Measurements from ENCODE around the gene ETNPPL. TPM values are rescaled to one million over a fixed set of nuclear protein-coding genes. Genes with fewer than 3 reads are reported as not detected.

The ETNPPL gene
- total RNA-seq, 2 donors from 2014 or later = 0.75 to 5.7 TPM

DNA sequence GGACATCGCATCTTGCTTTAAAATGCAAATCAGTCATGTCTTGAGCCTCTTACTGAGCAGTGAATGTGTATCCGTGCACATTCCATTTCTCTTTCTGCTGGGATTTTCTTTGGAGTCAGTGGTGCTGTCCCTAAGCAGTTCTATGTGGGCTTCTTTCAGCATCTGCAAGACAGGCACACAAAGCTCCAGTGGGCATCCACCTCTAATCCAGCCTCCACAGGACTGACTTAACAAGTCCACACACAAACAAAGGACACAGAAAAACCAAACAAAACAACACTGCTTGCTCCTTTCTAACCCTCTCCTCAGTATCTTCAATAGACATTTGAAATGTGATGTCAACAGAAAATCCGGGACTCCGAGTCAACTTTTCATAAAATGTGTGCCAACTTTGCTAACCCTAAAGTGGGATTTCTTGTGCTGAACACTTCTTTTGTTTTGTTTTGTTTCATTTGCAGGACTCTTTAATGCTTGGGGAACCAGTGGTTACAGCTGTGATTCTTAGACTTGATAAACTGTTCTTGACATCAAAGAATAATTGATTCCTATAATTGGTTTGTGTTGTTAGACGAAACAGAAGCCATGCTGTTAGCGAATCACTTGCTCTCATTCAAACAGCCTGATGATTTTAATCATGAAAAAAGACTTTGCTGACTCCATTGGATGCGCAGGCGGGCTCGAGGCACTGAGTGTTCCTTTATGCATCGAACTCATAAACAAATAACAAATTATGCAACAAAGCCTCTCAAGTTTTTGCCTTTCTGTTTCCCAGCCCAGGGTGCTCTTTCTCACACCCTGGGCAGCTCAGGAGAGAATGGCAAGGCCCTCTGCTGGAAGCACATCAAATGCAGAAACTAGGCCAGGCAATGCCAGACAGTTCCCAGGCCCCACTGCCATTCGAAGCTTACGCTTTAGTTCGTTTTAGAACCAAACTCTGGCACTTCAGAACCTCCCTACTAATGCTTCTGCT, 20.1 kb downstream of the ETNPPL start:
- H3K4me1 ChIP-seq = no peaks in the 10 kb centered on the region
- H3K27me3 ChIP-seq = no peaks in the 10 kb centered on the region
- H3K27ac ChIP-seq = no peak overlapping the region
- no peaks in the 10 kb centered on the region for H3K9me3 ChIP-seq
- TF ChIP-seq, protein P1, sequence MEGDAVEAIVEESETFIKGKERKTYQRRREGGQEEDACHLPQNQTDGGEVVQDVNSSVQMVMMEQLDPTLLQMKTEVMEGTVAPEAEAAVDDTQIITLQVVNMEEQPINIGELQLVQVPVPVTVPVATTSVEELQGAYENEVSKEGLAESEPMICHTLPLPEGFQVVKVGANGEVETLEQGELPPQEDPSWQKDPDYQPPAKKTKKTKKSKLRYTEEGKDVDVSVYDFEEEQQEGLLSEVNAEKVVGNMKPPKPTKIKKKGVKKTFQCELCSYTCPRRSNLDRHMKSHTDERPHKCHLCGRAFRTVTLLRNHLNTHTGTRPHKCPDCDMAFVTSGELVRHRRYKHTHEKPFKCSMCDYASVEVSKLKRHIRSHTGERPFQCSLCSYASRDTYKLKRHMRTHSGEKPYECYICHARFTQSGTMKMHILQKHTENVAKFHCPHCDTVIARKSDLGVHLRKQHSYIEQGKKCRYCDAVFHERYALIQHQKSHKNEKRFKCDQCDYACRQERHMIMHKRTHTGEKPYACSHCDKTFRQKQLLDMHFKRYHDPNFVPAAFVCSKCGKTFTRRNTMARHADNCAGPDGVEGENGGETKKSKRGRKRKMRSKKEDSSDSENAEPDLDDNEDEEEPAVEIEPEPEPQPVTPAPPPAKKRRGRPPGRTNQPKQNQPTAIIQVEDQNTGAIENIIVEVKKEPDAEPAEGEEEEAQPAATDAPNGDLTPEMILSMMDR (IDR thresholded peaks at IDR 0.05) = no peak
- H3K4me3 ChIP-seq = no peak overlapping the region
- H3K36me3 ChIP-seq = no peaks in the 10 kb centered on the region
- no peak for DNase-seq (ENCODE audit: low spot score)

GRCh38 chr4:108738003-108738706, 24.7 kb downstream of the ETNPPL start:
- TF ChIP-seq, protein P1 (IDR thresholded peaks at IDR 0.05) = no peak
- Histone ChIP-seq H3K36me3 (no peaks in the 10 kb centered on the region), H3K27ac (no peak overlapping the region), H3K4me1 (no peaks in the 10 kb centered on the region), H3K27me3 (no peaks in the 10 kb centered on the region), H3K9me3 (no peaks in the 10 kb centered on the region), H3K4me3 (no peak overlapping the region)
- no peak for DNase-seq (ENCODE audit: low spot score)

DNA sequence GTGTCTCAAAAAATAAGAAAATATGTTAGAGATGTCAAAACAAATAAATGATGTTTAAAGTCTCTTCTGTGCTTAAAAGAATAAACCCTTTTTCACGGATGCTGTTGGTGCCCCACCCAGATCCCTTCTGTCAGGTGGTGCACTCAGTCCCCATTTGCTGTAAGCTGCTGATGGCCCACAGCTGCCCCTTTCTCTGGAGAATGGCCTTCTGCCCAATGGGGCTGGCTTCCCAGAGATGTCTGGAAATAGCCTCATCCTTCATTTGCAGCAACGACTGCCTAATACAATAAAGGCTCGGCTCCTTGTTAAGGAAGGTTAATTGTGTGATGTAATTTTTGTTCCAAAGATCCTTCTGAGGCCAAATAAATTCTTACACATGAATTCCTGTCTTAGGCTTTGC, 31.8 kb downstream of the ETNPPL start:
- Histone ChIP-seq H3K4me1 (no peaks in the 10 kb centered on the region), H3K9me3 (peaks cover 0 to 8% of the 10 kb centered on the region in 2 donors), H3K4me3 (no peak overlapping the region), H3K27ac (no peak overlapping the region), H3K27me3 (no peaks in the 10 kb centered on the region), H3K36me3 (no peaks in the 10 kb centered on the region)
- DNase-seq (ENCODE audit: low spot score) = no peak
- TF ChIP-seq, protein P1 (IDR thresholded peaks at IDR 0.05) = no peak

- DNase-seq (ENCODE audit: low spot score) = no peak
- Histone ChIP-seq H3K4me1 (no peaks in the 10 kb centered on the region), H3K27ac (no peak overlapping the region), H3K4me3 (no peak overlapping the region), H3K27me3 (no peaks in the 10 kb centered on the region), H3K9me3 (peaks cover 0 to 11% of the 10 kb centered on the region in 2 donors), H3K36me3 (no peaks in the 10 kb centered on the region)
- TF ChIP-seq, protein P1 (IDR thresholded peaks at IDR 0.05) = no peak
These were observed 32.3 kb downstream of the ETNPPL start for GRCh38 chr4:108730579-108730978.

DNA sequence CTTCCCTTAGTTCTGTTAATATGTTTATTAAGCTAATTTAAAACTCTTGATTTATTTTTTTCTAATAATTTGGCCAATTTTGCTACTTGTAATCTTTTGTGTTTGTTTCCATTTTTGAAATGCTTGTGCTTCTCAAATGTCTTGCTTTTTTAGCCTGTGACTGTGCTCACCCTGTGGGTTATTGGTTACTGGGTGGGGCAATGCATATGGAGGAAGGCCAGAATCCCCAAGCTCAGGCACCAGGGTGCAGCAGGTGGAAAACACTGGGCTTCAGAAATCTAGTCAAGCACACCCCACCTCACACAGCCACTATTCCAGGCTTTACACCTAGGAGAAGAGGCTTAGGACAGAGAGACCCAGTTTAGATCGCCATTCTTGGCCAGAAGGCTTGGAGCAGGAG, 33.1 kb downstream of the ETNPPL start:
- TF ChIP-seq, protein P1 (IDR thresholded peaks at IDR 0.05) = no peak
- Histone ChIP-seq H3K27me3 (no peaks in the 10 kb centered on the region), H3K4me1 (no peaks in the 10 kb centered on the region), H3K36me3 (no peaks in the 10 kb centered on the region), H3K4me3 (no peak overlapping the region), H3K27ac (no peak overlapping the region), H3K9me3 (peaks cover 0 to 12% of the 10 kb centered on the region in 2 donors)
- DNase-seq (ENCODE audit: low spot score) = no peak
